T follicular helper cell (primary cell): ENCODE data around the gene NLRC3.
"Not testable (repeated sequence)": the region's sequence is repeated elsewhere in the genome, so short reads cannot be mapped to it uniquely, and the experiment has no call there.

Source experiments
- DNase-seq: peaks from one replicate; pipeline ENCODE4 v3.0.0-alpha.2; 2020; ENCODE audit warnings: low read depth

Gene NLRC3

DNA sequence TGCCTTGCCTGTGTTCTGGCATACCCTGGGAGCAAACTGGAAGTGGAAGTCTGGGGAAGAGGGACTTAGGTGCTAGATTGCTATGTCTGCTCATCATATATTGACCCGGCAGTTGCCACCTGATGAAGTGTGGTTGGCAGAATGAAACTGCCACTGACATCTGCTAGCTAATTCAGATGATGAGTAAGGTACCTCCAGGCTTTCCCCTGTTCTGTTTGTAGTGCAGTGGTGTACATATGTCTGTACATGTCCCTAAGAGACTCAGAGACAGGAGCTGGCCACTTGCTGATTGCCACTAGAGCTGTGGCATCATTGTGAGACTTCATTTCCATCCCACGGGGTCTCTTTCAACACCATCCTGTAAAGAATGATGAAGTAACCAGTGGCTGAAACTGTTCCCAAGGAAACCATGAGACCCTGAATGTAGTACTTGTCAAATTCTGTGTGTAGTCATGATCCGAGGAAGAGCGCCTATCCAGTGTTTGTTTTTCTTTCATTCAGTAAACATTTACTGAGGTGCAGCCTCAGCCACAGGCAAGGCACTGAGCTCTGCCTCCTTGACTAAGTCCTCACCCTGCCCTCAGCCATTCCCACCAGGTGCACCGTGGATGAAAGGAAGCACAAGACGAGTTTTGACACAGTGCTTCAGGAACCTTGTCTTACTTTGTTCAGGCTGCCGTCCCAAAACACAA, 63.2 kb downstream of the NLRC3 start:
- no peak for DNase-seq

- no peak for DNase-seq
Observed at GRCh38 chr16:3511286-3512180, 65.7 kb downstream of the NLRC3 start.

- no peak for DNase-seq
Observed at GRCh38 chr16:3510416-3510815, 66.8 kb downstream of the NLRC3 start.

DNA sequence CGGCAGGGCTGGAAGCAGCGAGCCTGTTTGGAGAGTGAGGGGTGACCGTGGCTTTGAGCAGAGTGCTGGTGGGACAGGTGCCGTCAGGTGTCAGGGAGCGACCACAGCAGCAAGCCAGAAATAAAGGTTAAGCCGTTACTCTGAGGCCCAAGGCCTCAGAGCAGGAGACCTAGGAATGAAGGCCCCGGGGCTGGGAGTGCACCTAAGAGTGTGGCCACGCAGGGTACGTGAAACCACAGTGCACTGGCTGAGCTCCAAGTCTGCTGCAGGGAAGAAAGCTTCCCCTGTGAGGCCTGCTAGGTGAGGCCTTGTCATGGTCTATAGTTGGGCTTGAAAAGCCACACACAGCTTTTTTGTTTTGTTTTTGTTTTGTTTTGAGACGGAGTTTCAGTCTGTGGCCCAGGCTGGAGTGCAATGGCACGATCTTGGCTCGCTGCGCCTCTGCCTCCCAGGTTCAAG, 67.7 kb downstream of the NLRC3 start:
- peak; percentile 70 for DNase-seq

GRCh38 chr16:3508736-3509135, 68.5 kb downstream of the NLRC3 start:
- DNase-seq = no peak

DNA sequence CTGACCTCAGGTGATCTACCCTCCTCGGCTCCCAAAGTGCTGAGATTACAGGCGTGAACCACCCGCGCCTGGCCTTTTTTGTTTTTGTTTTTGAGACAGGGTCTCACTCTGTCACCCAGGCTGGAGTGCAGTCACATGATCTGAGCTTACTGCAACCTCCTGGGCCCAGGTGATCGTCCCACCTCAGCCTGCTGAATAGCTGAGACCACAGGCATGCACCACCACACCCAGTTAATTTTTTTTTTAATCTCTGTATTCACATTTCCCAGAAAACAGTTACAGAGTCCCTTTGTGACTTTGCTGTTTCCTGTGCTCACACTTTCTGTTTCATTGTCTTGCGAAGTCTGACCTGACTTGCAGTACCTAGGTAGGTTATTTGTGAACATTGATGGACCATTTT, 73.7 kb downstream of the NLRC3 start:
- DNase-seq = no peak

GRCh38 chr16:3501783-3502400, 75.3 kb downstream of the NLRC3 start:
- no peak for DNase-seq

DNA sequence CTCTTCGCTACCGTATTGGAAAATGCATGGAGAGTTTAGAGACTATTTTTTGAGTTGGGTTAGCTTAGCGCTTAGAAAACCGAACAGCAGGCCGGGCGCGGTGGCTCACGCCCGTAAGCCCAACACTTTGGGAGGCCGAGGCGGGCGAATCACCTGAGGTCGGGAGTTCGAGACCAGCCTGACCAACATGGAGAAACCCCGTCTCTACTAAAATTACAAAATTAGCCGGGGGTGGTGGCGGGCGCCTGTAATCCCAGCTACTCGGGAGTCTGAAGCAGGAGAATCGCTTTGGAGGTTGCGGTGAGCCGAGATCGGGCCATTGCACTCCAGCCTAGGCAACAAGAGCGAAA, 75.8 kb downstream of the NLRC3 start:
- DNase-seq = not testable (repeated sequence)

DNA sequence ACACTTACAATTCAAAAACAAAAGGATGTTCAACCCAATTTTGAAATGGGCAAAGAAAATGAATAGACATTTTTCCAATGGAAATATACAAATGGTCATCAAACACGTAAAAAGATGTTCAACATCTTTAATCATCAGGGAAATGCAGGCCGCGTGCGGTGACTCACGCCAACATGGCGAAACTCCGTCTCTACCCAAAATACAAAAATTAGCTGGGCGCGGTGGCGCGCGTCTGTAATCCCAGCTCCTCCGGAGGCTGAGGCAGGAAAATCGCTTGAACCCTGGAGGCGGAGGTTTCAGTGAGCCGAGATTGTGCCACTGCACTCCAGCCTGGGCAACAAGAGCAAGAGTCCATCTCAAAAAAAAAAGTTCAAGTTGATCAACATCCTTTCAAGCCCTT, 78.2 kb downstream of the NLRC3 start:
- DNase-seq = no peak

DNA sequence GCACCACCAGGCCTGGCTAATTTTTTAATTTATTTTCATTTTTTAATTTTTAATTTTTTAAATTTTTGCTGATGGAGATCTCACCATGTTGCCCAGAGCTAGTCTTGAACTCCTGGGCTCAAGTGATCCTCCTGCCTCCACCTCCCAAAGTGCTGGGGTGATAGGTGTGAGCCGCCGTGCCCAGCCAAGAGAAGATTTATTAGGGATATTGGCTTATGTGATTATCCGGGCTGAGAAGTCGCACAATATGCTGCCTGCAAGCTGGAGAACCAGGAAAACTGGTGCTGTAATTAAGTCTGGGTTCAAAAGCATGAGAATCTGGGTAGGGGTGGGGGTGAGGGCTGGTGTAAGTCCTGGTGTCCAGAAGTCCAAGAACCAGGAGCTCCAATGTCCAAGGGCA, 79.4 kb downstream of the NLRC3 start:
- DNase-seq = no peak

DNA sequence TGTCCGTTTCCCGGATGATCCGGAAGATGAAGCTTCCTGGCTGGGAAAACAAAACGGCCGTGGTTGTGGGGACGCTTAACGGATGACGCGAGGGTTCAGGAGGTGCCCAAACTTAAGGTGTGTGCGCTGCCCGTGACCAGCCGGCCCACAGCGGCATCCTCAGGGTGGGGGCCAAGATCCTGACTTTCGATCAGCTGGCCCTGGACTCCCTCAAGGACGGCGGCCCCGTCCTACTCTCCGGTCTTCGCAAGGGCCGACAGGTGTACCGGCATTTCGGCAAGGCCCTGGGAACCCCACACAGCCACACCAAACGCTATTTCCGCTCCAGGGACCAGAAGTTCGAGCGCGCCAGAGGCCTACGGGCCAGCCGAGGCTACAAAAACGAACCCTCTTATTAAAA, 80.8 kb downstream of the NLRC3 start:
- DNase-seq = no peak

- DNase-seq = no peak
Observed at GRCh38 chr16:3495176-3495575, 82.0 kb downstream of the NLRC3 start, which contains the start of gene C16orf90. Gene C16orf90 (minus strand): TSS chr16:3495489. CDS start chr16:3495421, 68 bp downstream.

- no peak for DNase-seq
Observed at GRCh38 chr16:3494386-3494973, 82.7 kb downstream of the NLRC3 start.

- no peak for DNase-seq
Observed at GRCh38 chr16:3492356-3492755, 84.8 kb downstream of the NLRC3 start.

GRCh38 chr16:3490911-3491629, 86.1 kb downstream of the NLRC3 start:
- DNase-seq = no peak
